GM19239 (cell line): ENCODE results near the gene MGAT3.

Source experiments
- DNase-seq: peaks from one replicate; pipeline ENCODE4 v3.0.0; 2011; ENCODE audit warnings: low spot score; ENCODE audit not compliant: insufficient read length
- FAIRE-seq: peaks from 2 replicates; lab custom pipeline; 2011; peaks lifted over from hg19 to GRCh38; lab: Jason Lieb, UNC

The MGAT3 gene

GRCh38 chr22:39427751-39428596 lies 28.8 kb upstream of the MGAT3 start:
- no peak for FAIRE-seq

DNA sequence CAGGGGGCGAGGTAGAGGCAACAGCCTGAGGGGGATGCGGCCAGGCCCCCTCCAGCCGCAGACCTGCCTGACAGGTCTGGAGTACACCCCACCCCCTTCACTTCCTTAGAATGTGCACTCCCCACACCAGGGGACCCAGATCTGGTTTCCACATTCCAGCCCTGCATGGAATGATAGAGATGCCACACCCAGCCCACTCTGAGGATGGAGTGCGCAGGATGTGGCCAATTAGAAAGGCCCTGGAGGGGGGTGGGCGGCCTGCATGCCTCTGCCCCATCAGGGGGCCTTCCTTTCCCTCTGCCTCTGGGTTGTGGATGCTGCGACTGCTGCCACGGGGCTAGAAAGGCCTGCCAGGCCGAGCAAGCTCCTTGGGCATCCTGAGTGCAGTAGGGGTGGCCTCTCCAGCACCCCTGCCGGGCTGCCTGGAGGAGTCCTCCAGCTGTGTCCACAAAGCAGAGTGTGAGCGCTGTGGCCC lies 28.2 kb upstream of the MGAT3 start:
- FAIRE-seq (no peak), DNase-seq (no peak)

More at GRCh38 chr22:39427751-39428596, 28.8 kb upstream of the MGAT3 start:
- DNase-seq: no peak

DNA sequence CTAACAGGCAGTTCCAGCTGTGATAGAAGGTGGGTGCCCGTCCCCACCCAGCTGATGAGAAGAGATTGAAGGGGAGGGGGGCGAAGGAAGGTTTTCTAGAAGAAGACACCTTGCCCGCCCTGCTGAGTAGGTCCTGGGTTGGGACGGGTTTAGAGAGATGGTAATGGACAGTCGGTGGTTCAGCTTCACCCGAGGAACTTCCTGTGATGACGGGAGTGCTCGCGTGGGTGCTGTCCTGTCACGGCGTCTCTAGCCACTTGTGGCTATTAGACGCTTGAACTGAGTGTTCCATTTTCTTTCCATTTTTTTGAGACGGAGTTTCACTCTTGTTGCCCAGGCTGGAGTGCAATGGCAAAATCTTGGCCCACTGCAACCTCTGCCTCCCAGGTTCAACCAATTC lies 27.6 kb upstream of the MGAT3 start:
- no peak for FAIRE-seq
- no peak for DNase-seq

GRCh38 chr22:39429916-39430575 lies 26.8 kb upstream of the MGAT3 start:
- FAIRE-seq: no peak
- DNase-seq: no peak

GRCh38 chr22:39430576-39431150 lies 26.1 kb upstream of the MGAT3 start:
- no peak for FAIRE-seq

GRCh38 chr22:39431216-39431801 lies 25.5 kb upstream of the MGAT3 start:
- no peak for DNase-seq
- no peak for FAIRE-seq

More at GRCh38 chr22:39430576-39431150, 26.1 kb upstream of the MGAT3 start:
- DNase-seq: no peak

DNA sequence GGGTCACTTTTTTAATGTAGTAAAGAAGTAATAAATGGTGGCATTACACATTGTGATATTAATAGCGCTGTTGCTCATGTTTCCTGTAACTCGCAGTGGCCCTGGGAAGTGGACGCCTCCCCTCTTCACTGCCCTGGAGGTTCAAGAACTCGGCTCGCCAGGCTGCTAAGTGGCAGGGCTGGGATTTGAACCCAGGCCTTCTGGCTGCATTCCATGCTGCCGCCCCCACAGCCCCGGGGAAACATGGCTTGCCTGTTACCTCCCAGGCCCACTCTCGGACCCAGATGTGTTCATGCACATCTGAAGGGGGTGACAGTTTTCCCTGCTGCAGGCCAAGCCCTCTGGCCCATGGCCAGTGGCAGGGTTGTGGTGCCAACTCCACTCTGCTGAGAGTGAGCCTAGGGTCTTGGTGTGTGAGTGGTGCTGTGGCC lies 25.0 kb upstream of the MGAT3 start:
- DNase-seq (no peak), FAIRE-seq (no peak)

GRCh38 chr22:39432361-39432811 lies 24.4 kb upstream of the MGAT3 start:
- FAIRE-seq: no peak
- no peak for DNase-seq

GRCh38 chr22:39433476-39434242 lies 23.2 kb upstream of the MGAT3 start:
- FAIRE-seq: no peak
- no peak for DNase-seq

- DNase-seq (no peak), FAIRE-seq (no peak)
Observed at GRCh38 chr22:39434243-39434653, 22.6 kb upstream of the MGAT3 start.

DNA sequence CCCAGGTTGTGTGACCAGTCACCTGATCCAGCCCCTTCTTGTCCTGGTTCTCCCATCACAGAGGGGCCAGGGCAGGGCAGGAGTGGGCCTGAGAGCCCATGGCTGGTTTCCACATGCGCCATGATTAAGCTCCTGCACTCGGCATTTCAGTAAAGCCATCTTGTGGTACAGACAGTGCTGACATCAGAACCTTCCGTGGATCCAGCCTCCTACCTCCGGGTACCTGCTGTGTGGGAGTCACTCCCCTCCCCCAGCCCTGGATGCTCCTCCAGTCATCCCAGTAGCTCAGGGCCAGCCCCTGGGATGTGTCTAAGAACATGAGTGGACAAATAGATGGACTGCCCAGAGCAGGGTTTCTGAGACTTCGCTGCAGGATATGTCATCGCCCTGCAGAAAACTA lies 22.1 kb upstream of the MGAT3 start:
- DNase-seq (no peak), FAIRE-seq (no peak)

DNA sequence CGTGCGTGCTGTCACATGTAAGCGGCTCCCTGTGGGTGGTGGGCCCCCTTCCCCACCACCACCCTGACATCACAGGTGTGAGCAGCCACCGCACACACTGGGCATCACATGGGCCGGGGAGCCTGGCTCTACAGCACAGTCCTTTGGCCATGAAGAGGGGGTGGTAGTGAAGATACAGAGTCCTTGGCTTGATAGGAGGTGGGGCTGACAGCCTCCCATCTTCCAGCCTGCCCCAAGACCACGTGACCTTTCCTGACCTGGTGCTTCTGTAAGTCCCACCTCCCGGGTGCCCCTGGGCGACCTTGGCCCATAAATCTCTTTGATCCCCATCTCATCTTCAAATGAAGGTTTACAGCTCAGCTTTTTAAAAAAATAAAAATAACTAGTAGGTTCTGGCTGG lies 21.2 kb upstream of the MGAT3 start:
- DNase-seq (no peak), FAIRE-seq (no peak)

- peak; percentile 90 for FAIRE-seq
Observed at GRCh38 chr22:39437791-39438704, 18.8 kb upstream of the MGAT3 start.

DNA sequence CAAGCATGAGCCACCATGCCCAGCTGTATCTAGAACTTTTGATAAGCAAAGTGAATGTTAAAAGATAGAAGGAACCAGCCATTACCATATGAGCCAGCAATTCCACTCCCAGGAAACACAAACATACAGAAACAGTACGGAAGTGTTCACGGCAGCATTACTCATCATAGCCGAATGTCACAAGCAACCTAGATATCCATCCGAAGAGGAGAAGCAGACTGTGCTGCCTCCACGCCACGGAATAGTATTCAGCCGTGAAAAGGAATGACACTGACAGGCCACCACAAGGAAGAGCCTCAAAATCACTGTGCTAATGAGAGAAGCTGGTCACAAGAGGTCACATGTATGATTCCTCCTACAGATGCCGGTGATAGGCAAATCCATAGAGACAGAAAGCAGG lies 17.6 kb upstream of the MGAT3 start:
- DNase-seq: no peak
- peak; percentile 4 for FAIRE-seq

More at GRCh38 chr22:39437791-39438704, 18.8 kb upstream of the MGAT3 start:
- DNase-seq: no peak

- DNase-seq: no peak
- FAIRE-seq: peak; percentile 93
Observed at GRCh38 chr22:39443398-39443797, 13.4 kb upstream of the MGAT3 start.

DNA sequence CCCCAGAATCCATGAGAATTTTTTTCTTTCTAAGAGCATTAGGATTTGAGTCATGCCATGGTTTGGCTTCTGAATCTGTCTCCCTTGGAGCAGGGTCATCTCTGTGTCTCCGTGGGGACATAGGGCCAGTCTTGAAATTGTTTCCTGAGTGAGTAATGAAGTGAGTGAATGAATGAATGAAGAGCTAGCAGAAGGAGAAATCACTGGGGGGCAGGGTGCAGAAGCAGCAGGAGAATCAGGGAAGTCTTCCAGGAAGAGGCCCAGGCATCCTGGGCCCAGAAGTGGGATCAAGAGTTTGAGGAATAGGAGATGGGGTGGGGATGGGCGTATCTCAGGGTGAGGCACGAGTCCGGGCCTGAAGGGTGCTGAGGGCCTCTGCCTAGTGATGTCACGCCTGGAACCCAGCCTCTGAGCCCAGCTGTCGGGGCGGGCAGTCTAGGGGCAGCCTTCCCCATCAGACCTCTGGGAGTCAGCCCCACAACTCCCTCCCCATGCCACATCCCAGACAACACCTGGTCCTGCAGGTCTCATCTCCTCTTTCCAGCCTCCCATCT lies 12.5 kb upstream of the MGAT3 start:
- DNase-seq (no peak), FAIRE-seq (peak; percentile 65)

GRCh38 chr22:39444937-39445465 lies 11.8 kb upstream of the MGAT3 start:
- DNase-seq (no peak), FAIRE-seq (no peak)

DNA sequence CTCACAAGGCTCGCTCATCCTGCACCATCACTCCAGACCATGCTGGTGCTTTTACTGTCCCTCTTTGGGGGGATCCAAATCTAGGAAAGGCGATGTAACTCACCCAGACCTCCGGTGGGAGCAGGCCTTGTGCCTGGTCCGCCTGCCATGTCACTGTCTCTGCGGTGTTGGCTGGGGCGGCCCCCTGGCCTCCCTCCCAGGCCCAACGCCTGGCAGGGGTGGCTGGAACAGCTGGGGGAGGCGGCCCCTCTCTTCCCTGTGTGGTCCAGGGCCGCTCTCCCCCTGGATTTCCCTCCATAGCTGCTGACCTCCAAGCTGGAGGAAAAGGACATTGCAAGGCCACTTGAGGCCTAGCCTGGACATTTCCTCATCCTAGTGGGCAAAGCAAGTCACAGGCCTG lies 11.1 kb upstream of the MGAT3 start:
- no peak for FAIRE-seq
- no peak for DNase-seq
